ENCODE data around the gene RPL6.
"Not testable (repeated sequence)": the region's sequence is repeated elsewhere in the genome, so short reads cannot be mapped to it uniquely, and the experiment has no call there.

RPL6 gene

DNA sequence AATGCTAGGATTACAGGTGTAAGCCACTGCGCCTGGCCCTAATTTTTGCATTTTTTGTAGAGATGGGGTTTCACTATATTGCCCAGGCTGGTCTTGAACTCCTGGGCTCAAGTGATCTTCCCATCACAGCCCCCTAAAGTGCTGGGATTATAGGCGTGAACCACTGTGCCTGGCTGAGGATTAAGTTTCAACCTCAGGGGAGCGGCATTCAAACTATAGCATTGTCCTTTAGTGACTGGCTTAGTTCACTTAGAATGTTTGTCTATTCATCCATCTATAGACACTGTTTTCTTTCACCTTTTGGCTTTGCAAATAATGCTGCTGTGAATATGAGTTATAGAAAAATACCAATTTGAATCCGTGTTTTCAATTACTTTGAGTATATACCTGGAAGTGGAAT, 34.5 kb upstream of the RPL6 start:
- TF ChIP-seq GLIS3 (CRISPR knock-in tag; IDR thresholded peaks at IDR 0.05): no peak
- TF ChIP-seq, protein P1, sequence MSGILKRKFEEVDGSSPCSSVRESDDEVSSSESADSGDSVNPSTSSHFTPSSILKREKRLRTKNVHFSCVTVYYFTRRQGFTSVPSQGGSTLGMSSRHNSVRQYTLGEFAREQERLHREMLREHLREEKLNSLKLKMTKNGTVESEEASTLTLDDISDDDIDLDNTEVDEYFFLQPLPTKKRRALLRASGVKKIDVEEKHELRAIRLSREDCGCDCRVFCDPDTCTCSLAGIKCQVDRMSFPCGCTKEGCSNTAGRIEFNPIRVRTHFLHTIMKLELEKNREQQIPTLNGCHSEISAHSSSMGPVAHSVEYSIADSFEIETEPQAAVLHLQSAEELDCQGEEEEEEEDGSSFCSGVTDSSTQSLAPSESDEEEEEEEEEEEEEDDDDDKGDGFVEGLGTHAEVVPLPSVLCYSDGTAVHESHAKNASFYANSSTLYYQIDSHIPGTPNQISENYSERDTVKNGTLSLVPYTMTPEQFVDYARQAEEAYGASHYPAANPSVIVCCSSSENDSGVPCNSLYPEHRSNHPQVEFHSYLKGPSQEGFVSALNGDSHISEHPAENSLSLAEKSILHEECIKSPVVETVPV (CRISPR knock-in tag; IDR thresholded peaks at IDR 0.05): no peak
- no peak for TF ChIP-seq ZNF565 (CRISPR knock-in tag; conservative IDR thresholded peaks at IDR 0.05; ENCODE audit: low read depth)
- no peak for TF ChIP-seq CSDC2 (CRISPR knock-in tag; IDR thresholded peaks at IDR 0.05)
- TF ChIP-seq, protein P2, sequence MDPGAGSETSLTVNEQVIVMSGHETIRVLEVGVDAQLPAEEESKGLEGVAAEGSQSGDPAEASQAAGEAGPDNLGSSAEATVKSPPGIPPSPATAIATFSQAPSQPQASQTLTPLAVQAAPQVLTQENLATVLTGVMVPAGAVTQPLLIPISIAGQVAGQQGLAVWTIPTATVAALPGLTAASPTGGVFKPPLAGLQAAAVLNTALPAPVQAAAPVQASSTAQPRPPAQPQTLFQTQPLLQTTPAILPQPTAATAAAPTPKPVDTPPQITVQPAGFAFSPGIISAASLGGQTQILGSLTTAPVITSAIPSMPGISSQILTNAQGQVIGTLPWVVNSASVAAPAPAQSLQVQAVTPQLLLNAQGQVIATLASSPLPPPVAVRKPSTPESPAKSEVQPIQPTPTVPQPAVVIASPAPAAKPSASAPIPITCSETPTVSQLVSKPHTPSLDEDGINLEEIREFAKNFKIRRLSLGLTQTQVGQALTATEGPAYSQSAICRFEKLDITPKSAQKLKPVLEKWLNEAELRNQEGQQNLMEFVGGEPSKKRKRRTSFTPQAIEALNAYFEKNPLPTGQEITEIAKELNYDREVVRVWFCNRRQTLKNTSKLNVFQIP (CRISPR knock-in tag; IDR thresholded peaks at IDR 0.05; ENCODE audit: borderline replicate concordance, low read depth): no peak
- TF ChIP-seq ZFP3 (CRISPR knock-in tag; IDR thresholded peaks at IDR 0.05): no peak
- no peak for TF ChIP-seq ZC3H10 (CRISPR knock-in tag; IDR thresholded peaks at IDR 0.05)
- no peak for TF ChIP-seq TCF4 (CRISPR knock-in tag; IDR thresholded peaks at IDR 0.05; ENCODE audit: borderline replicate concordance)
- no peak for TF ChIP-seq ZNF8 (CRISPR knock-in tag; IDR thresholded peaks at IDR 0.05)
- TF ChIP-seq OSR1 (CRISPR knock-in tag; IDR thresholded peaks at IDR 0.05): no peak
- TF ChIP-seq TOX (CRISPR knock-in tag; IDR thresholded peaks at IDR 0.05; ENCODE audit: borderline replicate concordance): no peak
- no peak for TF ChIP-seq CREB5 (CRISPR knock-in tag; IDR thresholded peaks at IDR 0.05; ENCODE audit: low read depth)
- no peak for ATAC-seq

DNA sequence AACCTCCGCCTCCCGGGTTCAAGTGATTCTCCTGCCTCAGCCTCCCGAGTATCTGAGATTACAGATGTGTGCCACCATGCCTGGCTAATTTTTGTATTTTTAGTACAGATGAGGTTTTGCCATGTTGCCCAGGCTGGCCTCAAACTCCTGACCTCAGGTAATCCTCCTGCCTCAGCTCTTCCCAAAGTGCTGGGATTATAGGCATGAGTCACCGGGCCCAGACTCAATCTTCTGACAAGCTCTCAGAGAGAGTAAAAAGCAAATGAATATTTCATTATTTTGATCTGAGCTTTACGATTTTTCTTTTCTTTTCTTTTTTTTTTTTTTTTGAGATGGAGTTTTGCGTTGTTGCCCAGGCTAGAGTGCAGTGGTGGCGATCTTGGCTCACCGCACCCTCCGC, 31.2 kb upstream of the RPL6 start:
- ATAC-seq: not testable (repeated sequence)

- no peak for TF ChIP-seq TSHZ2 (CRISPR knock-in tag; IDR thresholded peaks at IDR 0.05)
- TF ChIP-seq ZNF70 (CRISPR knock-in tag; IDR thresholded peaks at IDR 0.05): no peak
- no peak for TF ChIP-seq RARB (CRISPR knock-in tag; IDR thresholded peaks at IDR 0.05)
- no peak for TF ChIP-seq ESRRG (CRISPR knock-in tag; IDR thresholded peaks at IDR 0.05)
- no peak for TF ChIP-seq PPARA (CRISPR knock-in tag; IDR thresholded peaks at IDR 0.05; ENCODE audit: borderline replicate concordance)
- no peak for TF ChIP-seq OSR1 (CRISPR knock-in tag; IDR thresholded peaks at IDR 0.05)
- no peak for TF ChIP-seq GLIS3 (CRISPR knock-in tag; IDR thresholded peaks at IDR 0.05)
- no peak for TF ChIP-seq ZFP3 (CRISPR knock-in tag; IDR thresholded peaks at IDR 0.05)
- ATAC-seq: no peak
Observed at GRCh38 chr12:112439769-112440168, 30.4 kb upstream of the RPL6 start.

DNA sequence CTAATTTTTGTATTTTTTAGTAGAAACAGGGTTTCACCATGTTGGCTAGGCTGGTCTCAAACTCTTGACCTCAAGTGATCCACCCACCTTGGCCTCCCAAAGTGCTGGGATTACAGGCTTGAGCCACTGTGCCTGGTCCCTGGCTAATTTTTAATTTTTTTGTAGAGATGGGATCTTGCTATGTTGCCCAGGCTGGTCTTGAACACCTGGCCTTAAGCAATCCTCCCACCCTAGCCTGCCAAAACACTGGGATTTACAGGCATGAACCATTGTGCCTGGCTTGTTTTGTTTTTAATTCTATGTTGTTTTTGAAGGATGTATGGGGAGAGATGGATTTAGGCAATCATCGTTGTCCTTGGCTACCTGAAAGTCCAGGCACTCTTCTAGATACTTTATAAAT, 29.2 kb upstream of the RPL6 start:
- ATAC-seq: not testable (repeated sequence)

DNA sequence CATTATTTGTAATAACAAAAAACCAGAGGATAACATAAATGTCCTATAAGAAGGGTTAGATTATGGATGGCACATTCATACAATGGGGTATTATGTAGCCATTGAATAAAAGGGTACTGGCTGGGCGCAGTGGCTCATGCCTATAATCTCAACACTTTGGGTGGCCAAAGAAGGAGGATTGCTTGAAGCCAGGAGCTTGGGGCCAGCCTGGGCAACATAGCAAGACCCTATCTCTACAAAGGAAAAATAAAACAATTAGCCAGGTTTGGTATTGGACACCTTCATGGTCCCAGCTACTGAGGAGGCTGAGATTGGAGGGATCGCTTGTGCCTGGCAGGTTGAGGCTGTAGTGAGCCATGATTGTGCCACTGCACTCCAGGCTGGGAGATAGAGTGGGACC, 24.1 kb upstream of the RPL6 start:
- ATAC-seq: no peak
- TF ChIP-seq PATZ1 (CRISPR knock-in tag; IDR thresholded peaks at IDR 0.05; ENCODE audit: borderline replicate concordance): no peak
- TF ChIP-seq CSDC2 (CRISPR knock-in tag; IDR thresholded peaks at IDR 0.05): no peak
- TF ChIP-seq BACH2 (CRISPR knock-in tag; IDR thresholded peaks at IDR 0.05; ENCODE audit: borderline replicate concordance): no peak
- no peak for TF ChIP-seq SNAI2 (CRISPR knock-in tag; IDR thresholded peaks at IDR 0.05)
- TF ChIP-seq TOX (CRISPR knock-in tag; IDR thresholded peaks at IDR 0.05; ENCODE audit: borderline replicate concordance): no peak
- TF ChIP-seq CREB5 (CRISPR knock-in tag; IDR thresholded peaks at IDR 0.05; ENCODE audit: low read depth): no peak
- TF ChIP-seq TCF4 (CRISPR knock-in tag; IDR thresholded peaks at IDR 0.05; ENCODE audit: borderline replicate concordance): no peak
- TF ChIP-seq ISL1 (CRISPR knock-in tag; IDR thresholded peaks at IDR 0.05): no peak
- TF ChIP-seq ZNF8 (CRISPR knock-in tag; IDR thresholded peaks at IDR 0.05): no peak
- no peak for TF ChIP-seq ZC3H10 (CRISPR knock-in tag; IDR thresholded peaks at IDR 0.05)
- TF ChIP-seq, protein P1 (CRISPR knock-in tag; IDR thresholded peaks at IDR 0.05): no peak
- no peak for TF ChIP-seq GLIS3 (CRISPR knock-in tag; IDR thresholded peaks at IDR 0.05)
- TF ChIP-seq OSR1 (CRISPR knock-in tag; IDR thresholded peaks at IDR 0.05): no peak
- no peak for TF ChIP-seq ZNF70 (CRISPR knock-in tag; IDR thresholded peaks at IDR 0.05)
- no peak for TF ChIP-seq RARB (CRISPR knock-in tag; IDR thresholded peaks at IDR 0.05)

Measured in SK-N-SH treated with all-trans-retinoic acid at 6 μM for 48 hours (cell line).